Posterior vena cava (tissue), 2 donors: Measurements from ENCODE around the gene RGS8. TPM values are rescaled to one million over a fixed set of nuclear protein-coding genes. Genes with fewer than 3 reads are reported as not detected.

Experiments used
- DNase-seq: peaks from one replicate; pipeline ENCODE4 v3.0.0-alpha.2; 2020; ENCODE audit warnings: low spot score
- intact Hi-C, 2 donors: fragments of 100-400 bp; cut with DNase I; formaldehyde crosslinking; loops; one replicate each; pipeline versions ENCODE4 v1.14.1 to v1.14.2; 2022 to 2023
- long read RNA-seq, 2 donors: library from polyadenylated mRNA; unstranded; transcript quantifications; one replicate each; pipeline ENCODE4 v2.0.0, GENCODE V29; 2020 to 2021
- total RNA-seq, 2 donors: library from RNA; stranded (reverse); fragmentation: NEBNext Ultra II Directional; extraction: Animal tissue kit (Norgen Biotek cat#: 25700); gene quantifications; one replicate each; pipeline ENCODE4 v1.2.1, GENCODE V29; 2021
- donor health status: DM: yes; HTN: yes; CAD: no.
- donor health status: DM: yes; HTN: yes; CAD: no.

The RGS8 gene, protein sequence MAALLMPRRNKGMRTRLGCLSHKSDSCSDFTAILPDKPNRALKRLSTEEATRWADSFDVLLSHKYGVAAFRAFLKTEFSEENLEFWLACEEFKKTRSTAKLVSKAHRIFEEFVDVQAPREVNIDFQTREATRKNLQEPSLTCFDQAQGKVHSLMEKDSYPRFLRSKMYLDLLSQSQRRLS
- total RNA-seq: under 1 TPM in 1 of 2 donors, not detected in 1; 0.10 TPM
- long read RNA-seq, donor 1: 0 reads
- long read RNA-seq, donor 2: 0 reads

DNA sequence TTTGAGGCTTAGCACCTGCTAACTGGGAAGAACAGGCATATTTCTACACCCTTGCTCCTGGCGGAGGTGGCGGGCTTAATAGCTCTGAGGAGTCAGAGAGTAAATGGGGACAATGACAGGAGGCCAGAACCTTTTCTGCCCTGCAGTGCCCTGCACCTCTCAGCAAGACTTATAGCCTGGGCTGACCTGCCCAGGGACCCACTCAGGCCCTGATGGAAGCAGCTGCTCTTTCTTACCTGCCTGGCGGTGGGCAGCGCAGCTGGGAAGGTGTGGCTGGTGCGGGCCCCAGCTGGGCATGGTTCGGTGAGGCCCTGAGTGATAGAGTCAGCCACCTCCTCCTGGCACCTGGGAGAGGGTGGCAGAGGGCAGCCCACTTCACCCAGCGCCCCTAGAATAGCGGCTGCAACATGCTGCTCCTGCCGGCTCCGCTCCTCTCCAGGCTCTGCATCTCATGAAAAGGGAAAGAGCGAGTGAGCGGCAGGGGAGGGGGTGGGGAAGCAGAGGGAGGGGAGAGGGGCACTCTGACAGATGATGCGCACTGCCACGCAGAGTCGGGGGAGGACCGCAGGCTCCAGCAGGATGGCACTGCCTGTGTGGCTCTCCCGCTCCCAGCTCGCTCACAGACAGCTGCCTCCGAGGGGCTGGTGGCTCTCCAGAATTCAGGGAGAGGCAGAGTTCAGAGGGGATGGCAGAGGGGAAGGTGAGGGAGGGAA is at the start of gene RGS8:
TSS of gene RGS8 (minus strand) at position 472 of the 713 bp plus-strand sequence. CDS start 14,938 bp downstream, outside the sequence.
- DNase-seq: no peak
- intact Hi-C loops: no loop called here

DNA sequence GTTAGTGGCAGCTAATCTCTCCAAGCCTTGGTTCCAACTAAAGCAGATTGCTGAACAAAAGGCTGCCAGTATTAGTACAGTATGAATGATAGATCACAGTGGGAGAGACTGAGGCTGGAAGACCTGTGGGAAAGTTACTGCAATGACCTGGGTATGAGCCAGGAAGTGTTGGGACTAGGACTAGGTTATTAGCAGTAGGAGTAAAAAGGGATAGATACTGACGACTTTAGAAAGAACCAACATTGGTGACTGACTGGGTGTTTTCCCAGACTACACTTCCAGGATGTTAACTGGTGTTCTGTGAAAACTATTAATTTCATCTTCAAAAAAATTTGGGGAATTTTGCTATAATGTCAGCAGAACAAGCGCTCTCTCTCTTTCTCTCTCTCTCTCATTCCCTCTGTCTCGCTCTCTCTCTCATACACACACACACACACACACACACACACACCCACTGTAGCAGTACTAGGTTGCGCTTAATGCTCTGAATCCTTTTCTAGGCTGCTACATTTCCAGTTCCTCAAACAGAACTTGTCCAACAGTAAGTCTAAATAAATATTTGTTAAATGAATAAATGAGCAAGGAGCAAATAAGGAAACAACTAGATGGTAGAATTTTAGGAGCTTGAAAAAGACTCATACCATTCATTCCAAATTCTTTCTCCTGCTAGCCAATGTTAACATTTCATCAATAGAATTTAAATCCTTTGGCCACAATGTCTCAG is 47.6 kb upstream of the RGS8 start:
- no peak for DNase-seq
- intact Hi-C loops: no loop called here

DNA sequence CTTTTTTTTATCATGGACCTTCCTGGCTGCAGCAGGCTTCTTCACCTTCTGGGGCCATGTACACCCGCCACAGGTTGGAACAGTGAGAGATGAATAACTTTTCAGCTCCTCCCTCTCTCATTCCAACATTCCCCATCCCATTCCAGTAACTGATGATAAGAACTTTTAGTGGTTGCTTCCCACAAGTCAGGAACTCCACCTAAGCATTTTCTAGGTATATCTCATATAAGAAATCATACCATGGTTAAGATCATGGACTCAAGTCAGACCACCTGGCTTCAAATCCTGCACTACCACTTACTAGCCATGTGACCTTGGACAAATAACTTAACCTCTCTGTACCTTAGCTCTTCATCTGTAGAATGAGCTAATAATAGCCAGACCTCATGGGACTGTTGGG is 42.5 kb upstream of the RGS8 start:
- DNase-seq: no peak
- intact Hi-C loops: no loop called here

DNA sequence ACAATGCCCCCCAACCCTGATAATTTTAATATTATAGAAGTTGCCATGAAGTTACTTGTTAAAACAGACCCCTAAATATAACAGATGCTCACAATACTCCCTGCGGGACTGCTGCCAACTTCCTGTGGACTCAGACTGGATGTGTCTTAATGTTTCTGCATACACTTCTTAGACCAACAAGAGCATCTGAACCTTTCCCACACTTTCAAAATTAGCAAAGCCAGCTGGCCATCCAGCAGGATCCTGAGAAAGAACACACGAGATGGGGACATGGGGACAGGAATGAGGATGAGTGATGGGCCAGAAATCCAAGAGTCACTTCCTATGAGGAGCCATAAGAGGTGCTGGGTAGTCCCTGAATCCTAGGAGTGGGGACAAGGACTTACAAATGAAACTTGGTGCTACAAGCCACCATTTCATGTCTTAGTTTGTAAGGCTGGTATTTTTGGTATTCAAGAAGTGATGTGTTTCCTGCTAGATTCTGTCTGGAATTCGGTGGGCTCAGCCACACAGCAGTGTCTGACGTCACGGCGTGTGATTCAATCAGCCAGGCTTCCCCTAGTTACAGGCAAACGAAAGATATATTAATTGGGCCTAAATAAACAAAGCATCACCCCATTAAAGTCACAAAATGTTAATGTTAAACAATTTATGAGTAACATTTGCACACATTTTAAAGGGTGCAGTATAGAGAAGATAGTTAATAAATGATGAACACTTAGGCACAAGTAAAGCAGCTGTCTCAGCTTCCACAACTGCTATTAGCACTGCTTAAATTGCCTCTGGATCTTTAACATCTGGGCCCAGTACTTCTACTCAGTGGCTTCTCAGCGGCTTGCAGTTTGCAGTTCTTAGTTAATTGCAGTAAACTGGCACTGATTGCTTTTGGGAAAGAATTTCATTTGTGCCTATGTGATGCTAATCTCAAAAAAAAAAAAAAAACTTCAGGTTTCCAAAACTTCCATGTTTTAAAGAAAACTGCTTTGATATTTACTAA is 41.2 kb upstream of the RGS8 start:
- DNase-seq: no peak
- intact Hi-C loops: no loop called here

DNA sequence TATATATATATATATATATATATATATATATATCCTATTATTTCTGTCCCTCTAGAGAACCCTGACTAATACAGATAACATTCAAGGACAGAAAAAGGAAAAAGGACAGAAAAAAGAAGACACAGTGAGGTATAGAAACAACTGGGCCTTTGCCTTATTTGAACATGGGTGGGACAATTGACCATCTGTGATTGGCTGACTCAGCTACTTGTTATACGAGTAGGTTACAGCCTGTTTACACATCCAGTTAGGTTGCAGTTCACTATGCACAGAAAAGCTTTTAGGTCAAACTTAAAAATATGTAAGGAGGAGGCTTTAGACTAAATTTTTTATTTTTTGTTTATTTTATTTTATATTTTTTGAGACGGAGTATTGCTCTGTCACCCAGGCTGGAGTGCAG is 39.8 kb upstream of the RGS8 start:
- DNase-seq: no peak
- intact Hi-C loops: no loop called here

DNA sequence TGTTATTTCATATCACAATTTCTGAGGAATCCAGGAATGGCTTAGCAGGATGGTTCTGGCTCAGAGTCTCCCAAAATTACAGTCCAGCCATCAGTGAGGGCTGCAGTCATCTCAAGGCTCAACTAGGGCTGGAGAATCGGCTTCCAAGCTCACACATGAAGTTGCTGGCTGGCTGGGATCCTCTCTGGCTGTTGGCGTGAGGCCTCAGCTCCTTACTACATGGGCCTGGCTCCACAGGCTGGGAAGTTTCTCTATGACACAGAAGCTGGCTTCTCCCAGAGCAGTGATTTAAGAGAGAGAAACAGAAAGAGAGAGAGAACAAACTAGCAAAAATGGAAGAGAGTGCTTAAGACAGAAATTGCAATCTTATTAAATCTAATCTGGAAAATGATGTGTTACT is 38.8 kb upstream of the RGS8 start:
- peak; percentile 91 for DNase-seq
- intact Hi-C loops: no loop called here

DNA sequence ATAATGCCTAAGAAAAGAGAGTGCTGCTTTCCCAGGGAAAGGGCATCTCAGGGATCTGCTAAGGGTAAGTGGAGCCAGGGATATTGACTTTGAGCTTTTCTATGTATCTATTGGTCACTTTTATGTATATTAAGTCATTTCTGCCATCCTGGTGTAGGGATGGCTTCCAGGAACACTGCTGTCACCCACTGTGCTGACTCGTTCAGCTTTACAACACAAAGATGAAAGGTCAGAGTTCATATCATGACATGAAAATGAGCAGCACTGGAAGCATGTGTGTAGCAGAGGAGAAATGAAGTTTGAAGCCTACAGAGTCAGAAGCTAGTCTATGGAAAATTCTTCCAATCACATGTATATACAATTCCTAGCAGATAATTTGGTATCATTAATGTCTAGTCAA is 37.1 kb upstream of the RGS8 start:
- no peak for DNase-seq
- intact Hi-C loops: no loop called here

DNA sequence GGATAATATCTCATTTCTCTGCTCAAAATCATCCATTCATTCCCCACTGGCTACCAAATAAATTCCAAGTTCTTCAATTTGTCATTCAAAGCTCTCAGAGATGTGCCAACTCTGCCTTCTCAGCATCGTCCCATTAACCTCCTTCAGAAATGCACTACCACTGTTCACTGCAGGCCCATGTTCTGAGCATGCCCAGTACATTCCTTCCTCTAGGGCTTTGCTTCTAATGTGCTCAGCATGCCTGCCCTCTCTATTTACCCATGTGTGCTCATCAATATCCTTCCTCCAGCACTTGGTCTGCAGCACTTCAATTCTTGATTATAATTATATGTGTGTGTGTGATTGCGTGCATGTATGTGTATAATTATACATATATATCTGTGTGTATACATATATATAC is 36.1 kb upstream of the RGS8 start:
- intact Hi-C loops: no loop called here
- no peak for DNase-seq

DNA sequence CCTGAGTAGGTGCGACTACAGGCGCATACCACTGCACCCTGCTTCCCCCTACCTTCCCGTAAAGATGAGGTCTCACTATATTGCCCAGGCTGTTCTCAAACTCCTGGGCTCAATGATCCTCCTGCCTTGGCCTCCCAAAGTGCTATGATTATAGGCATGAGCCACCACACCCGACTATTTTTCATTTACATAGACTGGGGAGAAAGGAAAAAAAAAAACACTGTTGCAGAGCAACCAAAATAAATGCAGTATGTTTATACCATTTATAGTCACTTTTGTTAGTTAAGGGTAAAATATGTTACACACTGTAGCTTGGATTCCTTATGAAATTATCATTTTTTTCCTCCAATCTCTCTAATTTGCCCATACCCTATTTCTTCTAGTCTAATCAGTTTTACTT is 35.2 kb upstream of the RGS8 start:
- intact Hi-C loops: no loop called here
- DNase-seq: no peak

DNA sequence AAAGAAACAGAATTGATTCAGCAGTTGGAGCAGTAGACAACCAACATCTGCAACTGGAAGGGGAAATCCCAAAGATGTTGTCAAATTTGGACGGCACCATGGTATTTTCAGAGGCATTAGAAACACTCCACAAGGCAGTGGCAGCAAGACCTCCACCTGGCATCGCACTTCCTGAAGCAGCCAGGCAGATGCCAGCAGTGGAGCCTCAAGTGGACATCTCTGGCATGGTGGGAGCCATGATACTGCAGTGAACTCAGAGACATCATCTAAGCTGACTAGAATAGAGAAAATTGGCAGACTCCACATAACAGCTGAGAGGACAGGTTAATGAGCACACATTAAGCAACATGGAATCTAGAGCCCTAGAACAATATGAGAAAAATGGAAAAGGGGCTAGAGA is 33.9 kb upstream of the RGS8 start:
- DNase-seq: no peak
- intact Hi-C loops: no loop called here

DNA sequence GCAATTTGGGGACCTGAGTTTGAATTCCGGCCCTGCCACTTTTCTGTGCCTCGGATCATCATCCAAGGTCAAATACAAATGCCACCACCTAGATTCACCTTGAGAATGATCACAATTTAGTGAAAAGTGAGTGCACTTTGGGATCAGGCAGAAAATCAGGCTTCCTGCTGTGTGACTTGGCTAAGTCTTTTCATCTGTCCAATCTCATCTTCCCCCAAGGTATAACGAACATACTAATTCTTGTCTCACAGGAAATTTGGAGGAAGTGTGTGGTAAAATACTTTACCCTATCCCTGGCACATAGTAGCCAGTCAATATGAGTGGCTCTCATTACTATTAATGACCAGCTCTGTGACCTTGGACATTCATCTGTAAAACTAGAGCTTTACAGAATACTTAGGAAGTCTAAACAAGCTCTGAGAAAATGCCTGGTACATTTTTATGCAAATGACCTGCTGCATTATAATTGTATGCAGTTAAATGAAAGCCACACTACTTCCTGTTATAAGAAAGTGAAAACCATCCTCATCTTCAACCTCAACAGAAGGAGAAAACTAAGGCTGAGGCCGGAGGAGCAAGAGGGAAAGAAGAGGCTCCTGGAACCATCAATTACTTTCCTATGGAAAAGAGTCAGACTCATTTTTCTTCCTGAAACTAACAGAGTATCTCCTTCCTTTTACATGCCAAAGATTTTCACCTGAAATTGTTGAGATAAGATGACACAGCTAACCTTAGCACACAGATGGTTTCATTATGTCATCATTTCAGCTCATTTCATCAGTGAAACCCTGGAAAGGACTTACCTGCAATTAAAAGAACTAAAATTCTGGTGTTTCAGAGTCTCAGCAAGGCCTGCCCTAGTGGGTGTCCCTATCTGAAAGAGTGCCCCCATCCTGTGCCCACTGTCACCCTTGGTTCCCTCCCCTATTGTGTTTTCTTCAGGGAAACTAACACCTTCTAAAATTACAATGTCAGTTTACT is 32.6 kb upstream of the RGS8 start:
- no peak for DNase-seq
- intact Hi-C loops: no loop called here

DNA sequence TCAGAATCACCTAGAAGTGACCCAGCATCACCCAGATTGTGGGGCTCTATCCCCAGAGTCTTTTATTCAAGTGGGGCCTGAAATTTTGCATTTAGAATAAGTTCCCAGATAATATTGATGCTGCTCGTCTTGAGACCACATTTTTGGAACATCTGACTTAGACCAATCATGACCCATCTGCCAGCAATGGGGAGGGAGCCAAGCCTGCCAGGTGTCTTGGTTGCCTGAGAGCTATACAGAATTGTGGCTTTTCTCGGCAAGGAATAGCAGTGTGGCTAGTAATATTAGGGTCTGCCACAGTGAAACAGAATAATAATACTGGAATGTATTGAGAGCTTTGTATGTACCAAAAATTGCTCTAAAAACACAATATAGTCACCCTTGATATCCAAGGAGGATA is 31.1 kb upstream of the RGS8 start:
- no peak for DNase-seq
- intact Hi-C loops: no loop called here

DNA sequence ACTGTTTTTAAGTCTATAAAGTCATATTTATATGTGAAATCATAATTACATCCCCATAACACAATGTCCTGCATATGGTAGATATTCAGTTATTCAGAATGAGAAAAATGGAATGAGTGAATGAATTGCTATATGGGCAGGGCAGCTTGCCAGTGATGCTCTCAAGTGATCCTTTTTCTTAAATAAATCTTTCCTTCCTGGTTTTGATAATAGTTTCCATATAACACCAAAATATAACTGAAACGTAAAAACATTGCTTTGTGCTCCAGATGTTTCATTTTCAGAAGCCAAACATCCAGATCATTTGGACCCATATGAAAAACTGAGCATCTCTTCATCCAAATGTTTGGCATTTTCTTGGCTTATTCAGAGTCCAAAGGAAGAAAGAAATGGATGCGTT is 30.2 kb upstream of the RGS8 start:
- intact Hi-C loops: loop anchor here in 1 of 2 donors (1.0 kb wide), 1 partner anchor 21 kb away; no protein-coding TSS in a partner anchor
- no peak for DNase-seq

DNA sequence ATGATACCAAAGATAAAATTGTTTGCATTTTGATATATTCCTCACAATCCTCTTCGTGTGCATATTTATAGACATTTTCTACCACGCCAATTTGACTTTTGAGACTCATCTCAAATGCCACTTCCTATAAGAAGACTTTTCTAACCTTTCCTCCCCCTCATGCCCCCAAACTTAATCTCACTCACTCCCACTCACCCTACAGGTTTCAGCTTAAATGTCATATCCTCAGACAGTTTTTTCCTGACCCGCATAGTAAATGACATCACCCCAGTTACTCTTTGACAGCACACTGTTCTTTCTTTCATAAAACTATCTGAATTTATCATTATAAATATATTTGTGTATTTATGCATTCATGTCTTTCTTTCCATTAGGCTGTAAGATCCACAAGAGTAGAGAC is 29.6 kb upstream of the RGS8 start:
- no peak for DNase-seq
- intact Hi-C loops: loop anchor here in 1 of 2 donors (1.0 kb wide), 1 partner anchor 21 kb away; no protein-coding TSS in a partner anchor

DNA sequence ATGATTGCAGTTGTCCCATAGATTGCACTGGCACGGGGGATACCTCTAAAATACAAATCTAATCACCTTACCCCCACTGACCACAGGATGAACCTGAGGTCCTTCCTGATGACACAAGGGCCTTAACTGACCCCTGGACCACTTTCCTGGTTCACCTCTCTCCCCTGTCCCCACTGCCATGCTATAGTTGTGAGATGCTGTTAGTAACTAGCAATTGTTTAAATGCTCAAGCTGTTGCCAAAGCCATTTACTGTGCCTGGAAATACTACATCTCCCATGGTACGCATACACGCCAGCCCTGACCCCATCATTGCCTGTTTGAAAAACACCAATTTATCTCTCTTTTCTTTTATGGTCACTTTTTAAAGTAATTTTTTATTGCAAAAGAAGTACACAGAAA is 29.1 kb upstream of the RGS8 start:
- no peak for DNase-seq
- intact Hi-C loops: no loop called here

DNA sequence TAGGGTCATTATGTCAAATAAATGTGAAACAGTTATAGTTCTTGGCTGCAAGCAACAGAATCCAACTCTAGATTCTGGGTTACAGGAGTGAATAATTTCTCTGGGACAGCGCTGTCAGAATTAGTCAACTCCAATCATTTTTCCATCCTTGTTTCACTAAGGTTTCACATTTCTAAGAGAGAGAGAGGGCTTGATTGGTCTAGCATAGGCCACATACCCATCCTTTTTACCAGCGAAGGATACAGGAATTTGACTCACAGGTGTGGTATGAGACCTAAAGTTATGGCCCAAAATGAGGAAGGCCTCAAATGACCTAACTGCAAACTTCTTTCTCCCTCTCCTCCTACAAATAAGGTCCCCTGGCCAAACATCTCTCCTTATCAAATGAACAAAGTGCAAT is 25.5 kb upstream of the RGS8 start:
- intact Hi-C loops: no loop called here
- no peak for DNase-seq

DNA sequence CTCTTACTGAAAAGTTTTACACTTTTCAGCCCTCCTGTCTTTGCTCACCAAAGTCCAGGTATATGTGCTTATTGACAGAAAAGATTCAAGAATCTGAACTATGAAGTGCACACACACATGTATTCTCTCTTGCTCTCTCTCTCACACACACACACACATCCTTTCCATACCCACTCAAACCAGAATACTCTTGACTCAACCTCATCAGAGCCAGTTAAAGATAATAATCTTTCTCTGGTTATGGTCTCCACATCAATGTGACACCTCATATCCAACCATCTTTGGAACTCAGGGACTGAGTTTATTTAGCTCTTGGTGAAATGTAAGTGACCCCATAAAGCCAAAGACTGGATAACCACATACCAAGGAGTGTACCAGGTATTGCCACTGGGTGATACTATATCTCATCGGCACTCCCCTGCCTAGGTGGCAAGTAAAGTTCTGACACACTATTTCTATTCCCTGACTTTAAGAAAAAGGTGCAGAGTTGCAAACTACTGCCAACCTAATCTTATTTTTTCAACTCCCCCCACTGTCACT is 24.9 kb upstream of the RGS8 start:
- intact Hi-C loops: no loop called here
- no peak for DNase-seq

DNA sequence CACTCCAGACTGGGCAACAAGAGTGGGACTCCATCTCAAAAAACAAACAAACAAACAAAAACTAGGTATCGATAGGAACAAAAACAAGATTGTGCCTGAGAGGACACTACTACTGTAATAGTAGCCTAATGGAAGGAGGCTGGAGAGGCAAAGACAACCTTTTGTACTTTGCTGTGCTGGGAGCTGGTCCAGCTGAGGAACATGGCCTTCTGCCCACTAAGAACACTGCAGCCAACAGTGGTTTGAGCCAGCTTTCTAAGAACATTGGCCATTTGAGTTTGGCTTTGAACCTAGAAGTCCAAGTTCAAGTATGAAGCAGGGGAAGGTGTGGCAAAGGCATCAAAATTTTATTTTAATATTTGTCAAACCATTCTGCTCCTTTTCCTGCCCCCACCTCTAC is 22.7 kb upstream of the RGS8 start:
- DNase-seq: no peak
- intact Hi-C loops: no loop called here
